ENCODE results near the gene ZNF197. TPM values are rescaled to one million over a fixed set of nuclear protein-coding genes. Genes with fewer than 3 reads are reported as not detected.
"Not testable (repeated sequence)": the region's sequence is repeated elsewhere in the genome, so short reads cannot be mapped to it uniquely, and the experiment has no call there.

Gene ZNF197
- total RNA-seq, 1 donor, result 3.4 TPM

DNA sequence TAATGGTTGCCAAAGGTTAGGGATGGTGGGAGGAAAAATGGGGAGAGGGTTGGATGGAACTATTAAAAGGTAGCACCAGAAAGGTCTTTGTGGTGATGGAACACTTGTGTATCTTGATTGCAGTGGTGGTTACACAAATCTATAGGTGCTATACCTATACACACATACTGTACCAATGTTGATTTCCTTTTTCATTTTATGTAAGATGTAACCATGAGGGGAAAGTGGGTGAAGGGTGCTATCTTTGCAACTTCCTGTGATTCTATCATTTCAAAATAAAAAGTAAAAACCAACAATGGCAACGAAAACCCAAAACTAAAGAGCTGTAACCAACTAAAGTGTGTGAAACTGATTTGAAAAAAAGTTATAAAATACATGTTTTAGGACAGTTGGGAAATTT lies 22.9 kb downstream of the ZNF197 start:
- peaks cover 24% of the 10 kb centered on the region for H3K9me3 ChIP-seq (ENCODE audit: low read depth, low read length)
- H3K27me3 ChIP-seq (ENCODE audit: insufficient read depth, low read length), result no peaks in the 10 kb centered on the region
- H3K4me1 ChIP-seq (ENCODE audit: insufficient read depth, low read length), result peaks cover 7% of the 10 kb centered on the region
- no peak overlapping the region for H3K4me3 ChIP-seq (ENCODE audit: low read length)

DNA sequence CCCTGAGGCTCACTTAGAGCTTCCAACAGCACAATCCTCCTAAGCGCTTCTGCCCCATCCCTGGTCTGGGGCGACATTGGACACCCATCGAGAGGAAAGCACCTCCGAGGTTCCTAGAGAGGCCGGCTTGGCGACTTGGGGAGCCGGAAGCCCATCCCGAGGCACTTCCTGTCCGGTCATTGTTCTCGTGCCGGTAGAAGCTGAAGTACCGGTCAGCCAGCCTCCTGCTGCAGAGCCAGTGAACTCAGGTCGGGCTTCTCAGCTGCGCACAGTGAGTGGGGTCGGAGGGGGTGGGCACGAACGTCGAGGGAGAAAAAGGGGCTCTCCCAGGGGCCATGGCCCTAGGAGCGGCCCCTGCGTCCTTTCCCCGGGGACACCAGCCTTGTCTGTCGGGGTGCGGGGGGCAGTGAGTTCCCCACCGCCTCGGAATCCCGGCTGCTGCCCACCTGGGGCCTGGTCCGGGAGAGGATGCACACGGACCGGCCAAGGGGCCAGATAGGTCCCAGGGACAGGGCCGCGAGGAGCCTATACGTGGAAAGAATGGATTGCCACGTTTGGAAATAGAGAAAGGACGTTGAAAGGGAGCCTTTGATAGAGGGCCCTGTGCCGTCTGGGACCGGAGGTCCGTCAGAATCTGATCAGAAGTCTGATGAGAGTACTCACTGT lies 23.9 kb downstream of the ZNF197 start, which contains the start of gene ZNF35:
Gene ZNF35, plus strand, starts transcription at position 169 of the 666 bp plus-strand sequence. CDS start 2,336 bp downstream, outside the sequence.
- Histone ChIP-seq H3K27me3 (ENCODE audit: insufficient read depth, low read length) (no peaks in the 10 kb centered on the region), H3K4me1 (ENCODE audit: insufficient read depth, low read length) (peaks cover 7% of the 10 kb centered on the region), H3K4me3 (ENCODE audit: low read length) (peak within 1 kb of the TSS; percentile 53), H3K9me3 (ENCODE audit: low read depth, low read length) (peaks cover 15% of the 10 kb centered on the region)

DNA sequence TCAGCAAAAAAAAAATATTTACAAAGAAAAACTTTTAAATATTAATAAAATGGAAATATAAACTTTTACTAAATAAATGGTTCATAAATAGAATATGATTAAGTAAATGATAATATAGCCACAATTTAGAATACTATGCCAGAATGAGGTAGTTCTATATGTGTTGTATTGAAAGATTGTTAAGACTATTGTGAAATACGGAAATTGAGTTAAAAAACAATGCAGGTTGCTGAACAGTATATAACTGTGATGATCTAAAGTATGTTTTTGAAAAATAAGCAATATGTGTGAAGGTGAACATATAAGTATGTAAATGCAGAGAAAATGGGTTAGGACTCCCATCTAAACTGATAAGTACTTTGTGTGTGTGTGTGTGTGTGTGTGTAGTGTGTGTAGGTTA lies 24.9 kb downstream of the ZNF197 start:
- H3K27me3 ChIP-seq (ENCODE audit: insufficient read depth, low read length), result no peaks in the 10 kb centered on the region
- H3K4me1 ChIP-seq (ENCODE audit: insufficient read depth, low read length), result peaks cover 7% of the 10 kb centered on the region
- no peak overlapping the region for H3K4me3 ChIP-seq (ENCODE audit: low read length)
- H3K9me3 ChIP-seq (ENCODE audit: low read depth, low read length), result peaks cover 10% of the 10 kb centered on the region

DNA sequence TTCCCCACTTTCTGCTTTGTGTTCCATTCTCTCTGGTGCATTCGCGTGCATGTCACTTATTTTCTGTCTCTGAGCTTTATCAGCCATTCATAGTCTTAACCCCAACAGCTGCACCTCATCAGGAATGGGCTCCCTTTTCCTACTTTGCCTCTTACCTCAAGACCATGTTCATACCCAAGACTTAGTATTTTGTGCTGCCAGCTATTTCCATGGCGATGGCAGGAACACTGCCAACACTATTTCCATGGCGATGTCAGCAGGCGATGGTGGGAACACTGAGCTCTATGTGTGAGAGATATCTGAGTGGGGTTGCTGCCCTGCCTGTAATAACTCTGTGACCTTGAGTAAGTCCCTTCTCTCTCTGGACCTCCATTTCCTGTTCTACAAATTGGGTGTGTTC lies 29.2 kb downstream of the ZNF197 start:
- Histone ChIP-seq H3K4me3 (ENCODE audit: low read length) (no peak overlapping the region), H3K4me1 (ENCODE audit: insufficient read depth, low read length) (peaks cover under 1% of the 10 kb centered on the region), H3K27me3 (ENCODE audit: insufficient read depth, low read length) (no peaks in the 10 kb centered on the region), H3K9me3 (ENCODE audit: low read depth, low read length) (peaks cover 6% of the 10 kb centered on the region)

DNA sequence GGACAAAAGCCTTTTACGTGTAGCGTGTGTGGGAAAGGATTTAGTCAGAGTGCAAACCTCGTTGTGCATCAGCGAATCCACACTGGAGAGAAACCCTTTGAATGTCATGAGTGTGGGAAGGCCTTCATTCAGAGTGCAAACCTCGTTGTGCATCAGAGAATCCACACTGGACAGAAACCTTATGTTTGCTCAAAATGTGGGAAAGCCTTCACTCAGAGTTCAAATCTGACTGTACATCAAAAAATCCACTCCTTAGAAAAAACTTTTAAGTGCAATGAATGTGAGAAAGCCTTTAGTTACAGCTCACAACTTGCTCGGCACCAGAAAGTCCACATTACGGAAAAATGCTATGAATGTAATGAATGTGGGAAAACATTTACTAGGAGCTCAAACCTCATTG lies 34.2 kb downstream of the ZNF197 start:
- Histone ChIP-seq H3K4me3 (ENCODE audit: low read length) (no peak overlapping the region), H3K4me1 (ENCODE audit: insufficient read depth, low read length) (no peaks in the 10 kb centered on the region), H3K27me3 (ENCODE audit: insufficient read depth, low read length) (no peaks in the 10 kb centered on the region), H3K9me3 (ENCODE audit: low read depth, low read length) (peaks cover 22% of the 10 kb centered on the region)

DNA sequence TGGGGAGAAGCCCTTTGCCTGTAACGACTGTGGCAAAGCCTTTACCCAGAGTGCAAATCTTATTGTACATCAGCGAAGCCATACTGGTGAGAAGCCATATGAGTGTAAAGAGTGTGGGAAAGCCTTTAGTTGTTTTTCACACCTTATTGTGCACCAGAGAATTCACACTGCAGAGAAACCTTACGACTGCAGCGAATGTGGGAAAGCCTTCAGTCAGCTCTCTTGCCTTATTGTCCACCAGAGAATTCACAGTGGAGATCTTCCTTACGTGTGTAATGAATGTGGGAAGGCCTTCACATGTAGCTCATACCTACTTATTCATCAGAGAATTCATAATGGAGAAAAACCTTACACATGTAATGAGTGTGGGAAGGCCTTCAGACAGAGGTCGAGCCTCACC lies 34.6 kb downstream of the ZNF197 start:
- H3K9me3 ChIP-seq (ENCODE audit: low read depth, low read length), result peaks cover 22% of the 10 kb centered on the region
- no peaks in the 10 kb centered on the region for H3K4me1 ChIP-seq (ENCODE audit: insufficient read depth, low read length)
- no peak overlapping the region for H3K4me3 ChIP-seq (ENCODE audit: low read length)
- no peaks in the 10 kb centered on the region for H3K27me3 ChIP-seq (ENCODE audit: insufficient read depth, low read length)

DNA sequence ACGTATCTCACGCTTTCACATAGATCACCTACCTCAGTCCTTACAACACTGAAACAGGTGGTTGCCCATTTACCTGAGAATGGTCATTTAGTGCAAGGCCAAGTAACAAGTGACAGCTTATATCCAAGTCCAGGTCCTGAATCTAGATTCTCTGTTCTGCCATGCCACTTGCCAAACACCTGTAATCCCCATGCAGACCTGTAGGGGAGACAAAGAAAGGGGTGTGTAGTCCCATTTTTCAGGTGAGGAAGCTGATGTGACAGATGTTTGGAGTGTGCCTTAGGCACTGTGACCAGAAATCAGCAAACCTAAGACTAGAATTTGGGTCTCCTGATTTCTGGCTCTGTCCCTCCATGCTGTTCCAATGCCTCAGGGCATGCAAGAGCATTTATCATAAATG lies 36.4 kb downstream of the ZNF197 start:
- Histone ChIP-seq H3K4me1 (ENCODE audit: insufficient read depth, low read length) (no peaks in the 10 kb centered on the region), H3K27me3 (ENCODE audit: insufficient read depth, low read length) (no peaks in the 10 kb centered on the region), H3K9me3 (ENCODE audit: low read depth, low read length) (peaks cover 27% of the 10 kb centered on the region), H3K4me3 (ENCODE audit: low read length) (no peak overlapping the region)

DNA sequence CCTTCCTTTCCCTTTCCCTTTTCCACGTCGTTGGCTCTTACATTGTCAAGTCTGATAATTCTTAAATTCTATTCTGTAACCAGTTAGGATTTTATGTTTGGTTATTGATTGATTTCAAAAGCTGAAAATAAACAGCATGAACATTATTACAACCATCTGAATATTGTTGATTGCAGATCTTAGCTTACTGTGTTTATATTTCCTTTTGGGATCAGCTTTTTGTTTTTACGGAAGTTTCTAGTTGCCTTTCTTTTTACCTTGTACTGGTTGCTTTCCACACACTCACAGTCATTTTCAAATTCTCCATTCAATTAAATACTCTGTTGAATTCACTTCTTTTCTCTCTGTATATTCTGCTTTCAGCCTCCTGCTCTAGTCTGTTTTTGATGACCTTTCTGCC lies 40.3 kb downstream of the ZNF197 start:
- no peak overlapping the region for H3K4me3 ChIP-seq (ENCODE audit: low read length)
- no peaks in the 10 kb centered on the region for H3K27me3 ChIP-seq (ENCODE audit: insufficient read depth, low read length)
- no peaks in the 10 kb centered on the region for H3K4me1 ChIP-seq (ENCODE audit: insufficient read depth, low read length)
- H3K9me3 ChIP-seq (ENCODE audit: low read depth, low read length), result peaks cover 10% of the 10 kb centered on the region

DNA sequence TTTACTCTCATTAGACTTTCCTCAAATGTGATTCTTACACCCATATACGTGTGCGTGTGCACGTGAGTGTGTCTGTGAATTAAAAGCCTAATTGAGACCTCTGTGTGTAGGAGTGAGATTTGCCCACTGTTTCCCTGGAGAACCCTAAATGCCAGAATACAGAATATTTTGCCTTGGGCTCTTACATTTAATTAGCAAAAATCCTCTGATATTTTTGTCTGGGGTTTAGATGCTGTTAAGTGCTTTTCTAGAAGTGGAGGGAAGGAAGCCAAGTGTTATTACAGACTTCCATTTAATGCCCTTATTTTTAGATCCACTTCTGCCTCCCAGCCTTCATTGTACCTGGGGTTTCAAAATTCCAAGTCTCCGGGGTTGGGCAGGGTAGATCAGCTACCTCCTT lies 41.5 kb downstream of the ZNF197 start:
- no peaks in the 10 kb centered on the region for H3K4me1 ChIP-seq (ENCODE audit: insufficient read depth, low read length)
- H3K27me3 ChIP-seq (ENCODE audit: insufficient read depth, low read length), result no peaks in the 10 kb centered on the region
- no peak overlapping the region for H3K4me3 ChIP-seq (ENCODE audit: low read length)
- peaks cover 5% of the 10 kb centered on the region for H3K9me3 ChIP-seq (ENCODE audit: low read depth, low read length)

DNA sequence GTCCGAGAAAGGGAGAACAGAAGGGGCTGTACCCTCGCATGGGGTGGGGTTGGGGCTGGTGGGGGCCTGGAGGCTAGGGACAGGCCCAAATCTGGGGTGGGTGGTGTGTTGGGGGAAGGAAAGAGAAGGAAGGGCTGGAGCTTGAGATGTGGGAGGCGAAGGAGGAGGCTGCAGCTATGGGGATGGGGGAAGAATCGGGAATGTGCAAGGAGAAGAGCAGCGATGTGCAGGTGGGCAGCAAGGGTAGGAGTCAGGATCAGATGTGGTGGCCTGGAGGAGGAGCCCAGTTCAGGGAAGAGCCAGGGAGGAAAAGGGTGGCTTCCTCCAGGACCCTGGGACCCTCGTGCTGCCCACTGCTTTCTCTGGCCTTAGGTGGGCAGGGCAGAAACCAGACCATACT lies 44.9 kb downstream of the ZNF197 start:
- Histone ChIP-seq H3K9me3 (ENCODE audit: low read depth, low read length) (peaks cover 5% of the 10 kb centered on the region), H3K4me1 (ENCODE audit: insufficient read depth, low read length) (no peaks in the 10 kb centered on the region), H3K27me3 (ENCODE audit: insufficient read depth, low read length) (no peaks in the 10 kb centered on the region)

DNA sequence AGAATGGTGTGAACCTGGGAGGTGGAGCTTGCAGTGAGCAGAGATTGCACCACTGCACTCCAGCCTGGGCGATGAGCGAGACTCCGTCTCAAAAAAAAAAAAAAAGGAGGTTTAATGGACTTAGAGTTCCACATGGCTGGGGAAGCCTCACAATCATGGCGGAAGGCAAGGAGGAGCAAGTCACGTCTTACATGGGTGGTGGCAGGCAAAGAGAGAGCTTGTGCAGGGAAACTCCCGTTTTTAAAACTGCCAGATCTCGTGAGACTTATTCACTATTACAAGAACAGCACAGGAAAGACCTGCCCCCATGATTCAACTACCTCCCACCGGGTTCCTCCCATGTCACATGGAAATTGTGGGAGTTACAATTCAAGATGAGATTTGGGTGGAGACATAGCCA lies 48.6 kb downstream of the ZNF197 start:
- H3K9me3 ChIP-seq (ENCODE audit: low read depth, low read length); H3K4me1 ChIP-seq (ENCODE audit: insufficient read depth, low read length); H3K27me3 ChIP-seq (ENCODE audit: insufficient read depth, low read length); H3K4me3 ChIP-seq (ENCODE audit: low read length): not testable (repeated sequence)

More for the DNA sequence above, 44.9 kb downstream of the ZNF197 start:
- H3K4me3 ChIP-seq (ENCODE audit: low read length), result no peak overlapping the region

DNA sequence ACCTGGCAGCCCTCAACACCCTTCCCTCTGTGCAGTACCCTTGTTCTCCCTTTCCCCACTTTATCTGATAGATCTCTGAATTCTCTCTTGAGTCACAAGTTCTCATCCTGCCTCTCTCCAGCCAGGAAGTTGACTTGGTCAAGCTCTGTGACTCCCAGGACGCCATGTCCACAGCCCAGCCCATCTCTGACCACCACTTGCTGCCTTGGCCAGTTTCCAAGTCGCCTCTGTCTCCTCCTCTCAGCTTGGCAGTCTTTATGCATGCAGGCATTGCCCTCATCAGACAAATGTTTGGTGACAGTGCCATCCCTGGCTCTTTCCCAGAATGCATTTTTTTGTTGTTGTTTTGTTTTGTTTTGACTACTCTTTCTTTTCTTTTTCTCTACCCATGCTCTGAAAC lies 49.4 kb downstream of the ZNF197 start:
- no peak overlapping the region for H3K4me3 ChIP-seq (ENCODE audit: low read length)
- no peaks in the 10 kb centered on the region for H3K4me1 ChIP-seq (ENCODE audit: insufficient read depth, low read length)
- H3K9me3 ChIP-seq (ENCODE audit: low read depth, low read length), result no peaks in the 10 kb centered on the region

DNA sequence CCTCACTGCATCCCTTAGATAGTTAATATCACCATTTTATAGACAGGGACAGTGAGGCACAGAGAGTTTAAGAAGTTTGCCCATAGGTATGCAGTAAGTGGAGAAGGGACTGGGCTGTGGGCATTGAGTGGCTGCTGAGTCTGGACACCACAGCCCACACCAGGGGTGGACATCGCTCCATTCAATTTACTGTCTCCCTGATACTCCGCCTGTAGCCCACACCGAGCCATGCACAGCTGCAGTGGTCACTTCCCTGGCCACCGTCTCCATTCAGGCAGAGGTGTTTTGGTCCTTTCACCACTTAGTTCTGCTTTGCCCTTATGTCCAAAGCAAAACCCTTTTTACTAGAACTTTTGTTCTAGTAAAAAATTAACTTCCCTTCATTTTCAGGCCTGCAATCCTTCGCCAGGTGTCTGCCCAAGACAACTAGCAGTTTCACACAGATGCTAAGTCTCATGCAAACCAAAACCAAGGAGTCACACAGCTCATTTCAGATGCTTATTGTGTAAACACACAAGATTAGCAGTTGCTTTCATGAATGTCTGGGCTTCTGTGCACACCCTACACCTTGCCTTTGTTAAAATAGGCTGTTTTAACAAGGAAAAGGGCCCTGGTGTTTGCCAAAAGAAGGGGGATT lies 53.8 kb downstream of the ZNF197 start:
- H3K4me1 ChIP-seq (ENCODE audit: insufficient read depth, low read length), result no peaks in the 10 kb centered on the region
- no peak overlapping the region for H3K4me3 ChIP-seq (ENCODE audit: low read length)
- H3K9me3 ChIP-seq (ENCODE audit: low read depth, low read length), result peaks cover 12% of the 10 kb centered on the region
- no peaks in the 10 kb centered on the region for H3K27me3 ChIP-seq (ENCODE audit: insufficient read depth, low read length)

More for the DNA sequence above, 49.4 kb downstream of the ZNF197 start:
- no peaks in the 10 kb centered on the region for H3K27me3 ChIP-seq (ENCODE audit: insufficient read depth, low read length)

DNA sequence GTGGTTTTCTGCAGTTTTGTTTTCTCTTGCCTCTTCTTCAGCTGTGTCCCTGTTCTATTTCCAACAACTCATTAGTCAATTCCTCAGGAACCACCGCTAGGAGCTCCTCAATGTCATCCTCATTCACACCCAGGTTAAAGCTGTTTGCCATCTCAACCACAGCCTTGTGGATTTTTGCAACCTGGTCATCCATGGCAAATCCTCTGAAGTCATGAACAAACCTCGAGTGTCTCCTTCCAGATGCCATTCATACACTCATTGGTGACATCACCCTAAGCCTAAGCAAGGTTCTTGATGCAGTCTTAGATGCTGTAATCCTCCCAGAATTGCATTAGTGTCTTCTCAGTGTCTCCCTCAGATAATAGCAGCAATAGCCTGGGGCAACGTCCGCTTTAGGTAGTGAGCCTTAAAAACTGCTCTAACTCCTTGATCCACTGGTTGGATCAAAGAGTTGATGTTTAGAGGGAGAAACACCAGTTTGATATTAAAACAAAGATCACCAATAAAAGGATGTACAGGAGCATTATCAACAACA lies 56.2 kb downstream of the ZNF197 start:
- Histone ChIP-seq H3K27me3 (ENCODE audit: insufficient read depth, low read length) (no peaks in the 10 kb centered on the region), H3K9me3 (ENCODE audit: low read depth, low read length) (peaks cover 16% of the 10 kb centered on the region), H3K4me1 (ENCODE audit: insufficient read depth, low read length) (peaks cover 10% of the 10 kb centered on the region), H3K4me3 (ENCODE audit: low read length) (no peak overlapping the region)

DNA sequence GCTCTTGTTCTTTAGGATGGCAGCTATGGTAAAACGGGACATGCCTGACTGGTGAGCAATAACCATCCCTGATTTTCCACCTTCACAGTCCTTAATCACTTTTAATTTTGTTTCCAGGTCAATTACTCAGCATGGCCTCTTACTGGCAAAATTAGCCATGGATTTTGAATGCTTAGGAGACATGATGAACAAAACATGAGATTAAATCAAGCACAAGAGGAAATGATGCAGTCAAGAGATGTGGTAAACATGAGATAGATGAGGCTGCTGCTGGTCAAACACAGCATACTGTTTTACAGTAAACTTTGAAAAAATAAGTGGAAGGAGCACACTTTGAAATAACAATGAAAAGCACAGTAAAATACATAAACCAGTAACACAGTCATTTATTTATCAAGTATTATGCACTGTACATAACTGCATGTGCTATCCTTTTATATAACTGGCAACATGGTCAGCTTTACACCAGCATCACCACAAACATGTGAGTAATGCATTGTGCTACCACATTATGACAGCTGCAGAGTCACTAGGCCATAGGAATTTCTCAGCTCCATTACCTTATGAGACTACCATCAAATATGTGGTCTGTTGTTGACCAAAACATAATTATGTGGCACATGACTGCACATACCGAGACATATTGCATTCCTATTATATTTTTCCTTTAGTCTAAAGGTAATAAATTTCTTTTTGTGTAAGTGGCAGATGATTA lies 57.5 kb downstream of the ZNF197 start:
- no peak overlapping the region for H3K4me3 ChIP-seq (ENCODE audit: low read length)
- peaks cover 10% of the 10 kb centered on the region for H3K4me1 ChIP-seq (ENCODE audit: insufficient read depth, low read length)
- no peaks in the 10 kb centered on the region for H3K27me3 ChIP-seq (ENCODE audit: insufficient read depth, low read length)
- H3K9me3 ChIP-seq (ENCODE audit: low read depth, low read length), result peaks cover 16% of the 10 kb centered on the region
